ENCODE data around the gene ESRP2. TPM values are rescaled to one million over a fixed set of nuclear protein-coding genes. Genes with fewer than 3 reads are reported as not detected.
A peak's percentile ranks its signal among the peaks of the same experiment; 100 is the strongest.

Gene ESRP2
- total RNA-seq, 1 donor from 2014 or later = 5.4 TPM

DNA sequence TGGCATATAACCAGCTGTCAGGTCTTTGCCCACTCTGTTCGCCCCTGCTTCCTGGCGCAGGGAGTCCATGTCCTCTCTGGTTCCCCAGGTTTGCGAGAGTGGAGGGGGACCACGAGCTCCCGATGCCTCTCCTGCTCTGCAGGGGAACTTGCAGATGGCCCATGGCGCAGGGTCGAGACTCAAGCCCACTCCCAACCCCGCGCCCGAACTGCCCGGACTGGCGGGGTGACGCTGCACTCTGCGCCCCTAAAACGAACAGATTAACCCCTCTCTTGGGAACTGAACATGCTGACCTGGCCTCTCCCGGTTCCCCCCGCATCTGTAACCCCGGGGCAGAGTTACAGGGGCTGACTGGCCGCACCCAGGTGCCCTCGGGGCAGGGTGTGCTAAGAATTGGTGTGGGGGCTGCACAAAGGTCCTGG is 8.6 kb upstream of the ESRP2 start:
- Mint-ChIP-seq H3K4me3 (peak overlapping the region; percentile 98), H3K9me3 (no peaks in the 10 kb centered on the region), H3K4me1 (peaks cover 13% of the 10 kb centered on the region), H3K27ac (peak overlapping the region; percentile 79), H3K27me3 (ENCODE audit: insufficient read depth, low read depth) (peaks cover 22% of the 10 kb centered on the region), H3K36me3 (peaks cover 3% of the 10 kb centered on the region)
- Histone ChIP-seq H3K9me3 (ENCODE audit: low read depth) (no peaks in the 10 kb centered on the region), H3K4me2 (peak overlapping the region; percentile 96), H3K79me2 (ENCODE audit: low read depth) (no peaks in the 10 kb centered on the region), H3K36me3 (no peaks in the 10 kb centered on the region), H3K4me3 (peak overlapping the region; percentile 94), H2AFZ (replicated peaks) (peak overlapping the region; percentile 89), H3K9ac (no peak overlapping the region), H3F3A (ENCODE audit: low read depth) (peaks cover 2% of the 10 kb centered on the region), H3K27ac (no peak overlapping the region), H3K4me1 (peaks cover 4% of the 10 kb centered on the region), H4K20me1 (ENCODE audit: low read depth) (no peaks in the 10 kb centered on the region), H3K27me3 (peaks cover 26% of the 10 kb centered on the region)
- TF ChIP-seq EZH2phosphoT487 (IDR thresholded peaks at IDR 0.05) (no peak), EZH2 (IDR thresholded peaks at IDR 0.05) (no peak)
- TF ChIP-seq, protein P1, sequence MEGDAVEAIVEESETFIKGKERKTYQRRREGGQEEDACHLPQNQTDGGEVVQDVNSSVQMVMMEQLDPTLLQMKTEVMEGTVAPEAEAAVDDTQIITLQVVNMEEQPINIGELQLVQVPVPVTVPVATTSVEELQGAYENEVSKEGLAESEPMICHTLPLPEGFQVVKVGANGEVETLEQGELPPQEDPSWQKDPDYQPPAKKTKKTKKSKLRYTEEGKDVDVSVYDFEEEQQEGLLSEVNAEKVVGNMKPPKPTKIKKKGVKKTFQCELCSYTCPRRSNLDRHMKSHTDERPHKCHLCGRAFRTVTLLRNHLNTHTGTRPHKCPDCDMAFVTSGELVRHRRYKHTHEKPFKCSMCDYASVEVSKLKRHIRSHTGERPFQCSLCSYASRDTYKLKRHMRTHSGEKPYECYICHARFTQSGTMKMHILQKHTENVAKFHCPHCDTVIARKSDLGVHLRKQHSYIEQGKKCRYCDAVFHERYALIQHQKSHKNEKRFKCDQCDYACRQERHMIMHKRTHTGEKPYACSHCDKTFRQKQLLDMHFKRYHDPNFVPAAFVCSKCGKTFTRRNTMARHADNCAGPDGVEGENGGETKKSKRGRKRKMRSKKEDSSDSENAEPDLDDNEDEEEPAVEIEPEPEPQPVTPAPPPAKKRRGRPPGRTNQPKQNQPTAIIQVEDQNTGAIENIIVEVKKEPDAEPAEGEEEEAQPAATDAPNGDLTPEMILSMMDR (IDR thresholded peaks at IDR 0.05) = no peak
- DNase-seq (ENCODE audit: low spot score) = no peak

DNA sequence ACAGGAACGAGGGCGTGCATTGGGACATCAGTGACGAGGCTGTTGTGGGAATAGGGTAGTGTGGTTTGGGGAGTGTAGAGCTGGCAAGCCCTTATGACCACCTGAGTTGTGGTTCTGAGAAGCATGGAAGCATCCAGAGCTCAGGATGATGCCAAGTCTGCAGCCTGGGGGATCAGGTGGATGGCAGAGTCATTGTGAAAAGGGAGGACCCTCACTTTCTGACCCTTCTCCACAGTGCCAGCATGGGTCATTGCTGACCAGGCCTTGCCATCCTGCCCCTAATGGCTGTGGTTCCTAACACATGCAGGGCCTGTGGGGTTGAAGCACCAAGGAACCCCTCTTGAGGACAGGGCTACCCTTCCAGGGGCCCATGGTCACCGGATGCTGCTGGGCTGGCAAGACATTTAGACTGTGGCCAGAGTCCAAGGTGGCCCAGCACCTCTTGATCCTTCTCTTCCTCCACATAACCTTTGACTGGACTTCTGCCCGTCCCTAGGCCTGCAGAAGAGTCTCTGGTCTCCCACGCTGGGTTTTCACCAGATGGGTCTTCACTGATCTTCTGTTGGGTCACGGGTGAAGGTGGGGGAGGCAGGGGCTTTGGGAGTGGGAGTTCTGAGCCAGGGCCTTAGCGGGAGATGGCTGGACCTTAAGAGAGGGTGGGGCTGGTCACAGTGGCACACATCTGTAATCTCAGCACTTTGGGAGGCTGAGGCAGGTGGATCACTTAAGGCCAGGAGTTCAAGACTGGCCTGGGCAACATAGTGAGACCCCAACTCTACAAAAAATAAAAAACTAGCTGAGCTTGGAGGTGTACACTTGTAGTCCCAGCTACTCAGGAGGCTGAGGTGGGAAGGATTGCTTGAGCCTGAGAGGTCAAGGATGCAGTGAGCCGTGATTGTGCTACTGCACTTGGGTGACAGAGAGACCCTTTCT is 7.3 kb upstream of the ESRP2 start:
- DNase-seq (ENCODE audit: low spot score) = no peak
- no peak overlapping the region for H3K27ac Mint-ChIP-seq

DNA sequence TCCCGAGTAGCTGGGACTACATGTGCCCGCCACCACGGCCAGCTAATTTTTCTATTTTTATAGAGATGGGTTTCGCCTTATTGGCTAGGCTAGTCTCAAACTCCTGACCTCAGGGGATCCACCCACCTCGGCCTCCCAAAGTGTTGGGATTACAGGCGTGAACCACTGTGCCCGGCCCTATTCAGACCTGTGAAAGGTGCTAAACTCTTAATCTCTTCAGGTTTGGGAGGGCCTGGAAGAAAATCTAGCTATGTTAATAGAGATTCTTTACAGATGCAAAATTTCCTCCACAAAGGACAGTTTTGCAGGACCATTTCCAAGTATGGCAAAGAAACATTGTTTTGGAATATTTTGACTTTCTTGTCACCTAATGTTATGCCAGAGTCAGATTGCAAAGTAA is 6.2 kb upstream of the ESRP2 start:
- Mint-ChIP-seq H3K36me3 (no peaks in the 10 kb centered on the region), H3K27me3 (ENCODE audit: insufficient read depth, low read depth) (peaks cover 19% of the 10 kb centered on the region), H3K4me3 (no peak overlapping the region), H3K9me3 (peaks cover 3% of the 10 kb centered on the region), H3K4me1 (peaks cover 16% of the 10 kb centered on the region), H3K27ac (no peak overlapping the region)
- no peak overlapping the region for H3K4me2 ChIP-seq
- H3K9ac ChIP-seq = no peak overlapping the region
- H3K27ac ChIP-seq = no peak overlapping the region
- no peaks in the 10 kb centered on the region for H4K20me1 ChIP-seq (ENCODE audit: low read depth)
- H2AFZ ChIP-seq (replicated peaks) = no peak overlapping the region
- no peak for TF ChIP-seq EZH2 (IDR thresholded peaks at IDR 0.05)
- no peak for TF ChIP-seq EZH2phosphoT487 (IDR thresholded peaks at IDR 0.05)
- TF ChIP-seq, protein P1 (IDR thresholded peaks at IDR 0.05) = no peak
- no peaks in the 10 kb centered on the region for H3K9me3 ChIP-seq (ENCODE audit: low read depth)
- H3F3A ChIP-seq (ENCODE audit: low read depth) = peaks cover 17% of the 10 kb centered on the region
- H3K27me3 ChIP-seq = peaks cover 36% of the 10 kb centered on the region
- H3K36me3 ChIP-seq = no peaks in the 10 kb centered on the region
- H3K4me3 ChIP-seq = no peak overlapping the region
- DNase-seq (ENCODE audit: low spot score) = no peak
- H3K4me1 ChIP-seq = peaks cover 5% of the 10 kb centered on the region
- no peaks in the 10 kb centered on the region for H3K79me2 ChIP-seq (ENCODE audit: low read depth)

More for the DNA sequence above, 7.3 kb upstream of the ESRP2 start:
- Histone ChIP-seq H3K4me2 (no peak overlapping the region), H2AFZ (replicated peaks) (no peak overlapping the region), H3K36me3 (no peaks in the 10 kb centered on the region), H3K9me3 (ENCODE audit: low read depth) (no peaks in the 10 kb centered on the region), H3K79me2 (ENCODE audit: low read depth) (no peaks in the 10 kb centered on the region), H3F3A (ENCODE audit: low read depth) (peaks cover 11% of the 10 kb centered on the region), H3K9ac (no peak overlapping the region), H3K27me3 (peaks cover 35% of the 10 kb centered on the region), H3K4me3 (no peak overlapping the region), H4K20me1 (ENCODE audit: low read depth) (no peaks in the 10 kb centered on the region), H3K4me1 (peaks cover 4% of the 10 kb centered on the region), H3K27ac (no peak overlapping the region)
- Mint-ChIP-seq H3K4me1 (peaks cover 11% of the 10 kb centered on the region), H3K27me3 (ENCODE audit: insufficient read depth, low read depth) (peaks cover 23% of the 10 kb centered on the region), H3K36me3 (no peaks in the 10 kb centered on the region), H3K4me3 (peak overlapping the region; percentile 62), H3K9me3 (peaks cover 3% of the 10 kb centered on the region)
- no peak for TF ChIP-seq EZH2phosphoT487 (IDR thresholded peaks at IDR 0.05)

DNA sequence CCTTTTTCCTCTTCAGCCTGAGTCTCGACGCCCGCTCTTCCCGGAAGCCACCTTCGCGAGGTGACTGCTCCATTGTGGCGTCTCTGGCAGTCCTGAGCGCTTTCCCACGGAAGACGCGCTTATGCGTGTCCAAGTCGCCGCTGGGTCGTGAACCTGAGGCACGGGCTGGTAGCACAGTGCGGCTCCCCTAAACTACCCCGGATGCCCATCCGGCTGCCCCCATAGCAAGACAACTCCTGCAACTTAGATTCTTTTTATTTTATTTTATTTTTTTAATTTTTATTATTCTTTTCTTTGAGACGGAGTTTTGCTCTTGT is 2.1 kb upstream of the ESRP2 start:
- Histone ChIP-seq H3K36me3 (no peaks in the 10 kb centered on the region), H3K9me3 (ENCODE audit: low read depth) (no peaks in the 10 kb centered on the region), H3K4me3 (peak overlapping the region; percentile 37), H4K20me1 (ENCODE audit: low read depth) (peaks cover 13% of the 10 kb centered on the region), H3K4me2 (peak overlapping the region; percentile 69), H3K27ac (peak overlapping the region; percentile 52), H3F3A (ENCODE audit: low read depth) (peaks cover 44% of the 10 kb centered on the region), H3K79me2 (ENCODE audit: low read depth) (no peaks in the 10 kb centered on the region), H2AFZ (replicated peaks) (peak overlapping the region; percentile 45), H3K27me3 (peaks cover 48% of the 10 kb centered on the region), H3K9ac (no peak overlapping the region), H3K4me1 (peaks cover 19% of the 10 kb centered on the region)
- H3K36me3 Mint-ChIP-seq = peaks cover 4% of the 10 kb centered on the region
- peaks cover 3% of the 10 kb centered on the region for H3K9me3 Mint-ChIP-seq
- peak overlapping the region; percentile 84 for H3K4me3 Mint-ChIP-seq
- TF ChIP-seq EZH2 (IDR thresholded peaks at IDR 0.05) (no peak), EZH2phosphoT487 (IDR thresholded peaks at IDR 0.05) (no peak)
- peak overlapping the region; percentile 93 for H3K27ac Mint-ChIP-seq
- peaks cover 14% of the 10 kb centered on the region for H3K4me1 Mint-ChIP-seq
- no peak for DNase-seq (ENCODE audit: low spot score)
- peaks cover 32% of the 10 kb centered on the region for H3K27me3 Mint-ChIP-seq (ENCODE audit: insufficient read depth, low read depth)
